Skeletal muscle satellite cell (primary cell): ENCODE results near the gene TSPAN18.

Experiments
- H3K27me3 ChIP-seq: 2 replicates; pipeline ENCODE4 v1.7.0; 2013; ENCODE audit warnings: low read length; ENCODE audit not compliant: control insufficient read depth, insufficient read depth
- H3K36me3 ChIP-seq: 2 replicates; pipeline ENCODE4 v1.7.0; 2013; ENCODE audit warnings: mild to moderate bottlenecking, control low read depth, low read length; ENCODE audit not compliant: insufficient read depth
- H3K4me1 ChIP-seq: 2 replicates; pipeline ENCODE4 v1.7.0; 2013; ENCODE audit warnings: low read length; ENCODE audit not compliant: control insufficient read depth, insufficient read depth
- H3K4me2 ChIP-seq: 2 replicates; pipeline ENCODE4 v1.7.0; 2013; ENCODE audit warnings: mild to moderate bottlenecking, low read length
- H3K4me3 ChIP-seq: 2 replicates; pipeline ENCODE4 v1.7.0; 2013; ENCODE audit warnings: low read length
- H3K9ac ChIP-seq: 2 replicates; pipeline ENCODE4 v1.7.0; 2013; ENCODE audit warnings: mild to moderate bottlenecking, low read depth, low read length, moderate library complexity
- H3K9me3 ChIP-seq: replicated peaks from 2 replicates; pipeline ENCODE4 v1.7.0; 2013; ENCODE audit warnings: mild to moderate bottlenecking, control low read depth, low read length

The TSPAN18 gene

GRCh38 chr11:44784851-44785250 lies 58.1 kb downstream of the TSPAN18 start:
- Histone ChIP-seq H3K9me3 (no peaks in the 10 kb centered on the region), H3K27me3 (peaks cover 60% of the 10 kb centered on the region), H3K4me1 (no peaks in the 10 kb centered on the region), H3K36me3 (no peaks in the 10 kb centered on the region), H3K4me2 (no peak overlapping the region), H3K9ac (no peak overlapping the region), H3K4me3 (no peak overlapping the region)

DNA sequence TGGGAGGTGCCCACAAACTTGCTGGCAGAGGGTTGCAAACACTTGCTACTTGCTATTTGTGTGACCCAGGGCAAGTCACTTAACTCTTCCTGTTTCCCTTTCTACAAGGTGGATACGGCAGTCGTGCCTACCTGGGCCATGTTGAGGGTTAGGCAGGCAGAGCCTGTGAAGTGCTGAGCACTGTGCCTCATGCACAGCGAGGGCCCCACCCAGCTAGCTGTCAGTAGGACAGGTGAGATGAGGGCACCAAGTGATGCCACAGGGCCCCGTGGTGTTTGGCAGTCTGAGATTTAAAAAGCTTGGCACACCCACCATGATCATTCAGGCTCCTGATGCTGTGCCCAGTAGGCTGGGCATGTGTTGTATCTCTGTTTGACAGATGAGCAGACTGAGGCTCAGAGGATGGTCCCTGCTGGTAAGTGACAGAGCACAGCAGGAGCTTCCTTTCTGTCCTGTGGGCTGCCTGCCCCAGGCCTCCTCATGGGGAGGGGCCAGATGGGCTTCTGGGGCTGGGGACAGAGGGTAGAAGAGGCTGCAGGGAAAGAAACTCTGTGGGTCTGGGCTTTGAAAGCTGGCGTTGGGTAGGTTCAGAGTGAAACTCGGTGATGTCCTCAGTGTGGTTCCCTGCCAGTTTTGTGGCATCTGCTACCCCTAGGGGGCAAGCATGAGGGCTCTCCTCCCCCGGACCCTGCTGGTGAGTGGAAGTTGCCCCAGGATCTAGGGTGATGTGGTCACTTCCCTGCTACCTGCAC lies 59.3 kb downstream of the TSPAN18 start:
- Histone ChIP-seq H3K4me1 (no peaks in the 10 kb centered on the region), H3K9me3 (no peaks in the 10 kb centered on the region), H3K4me2 (no peak overlapping the region), H3K27me3 (peaks cover 61% of the 10 kb centered on the region), H3K36me3 (no peaks in the 10 kb centered on the region), H3K9ac (no peak overlapping the region), H3K4me3 (no peak overlapping the region)

DNA sequence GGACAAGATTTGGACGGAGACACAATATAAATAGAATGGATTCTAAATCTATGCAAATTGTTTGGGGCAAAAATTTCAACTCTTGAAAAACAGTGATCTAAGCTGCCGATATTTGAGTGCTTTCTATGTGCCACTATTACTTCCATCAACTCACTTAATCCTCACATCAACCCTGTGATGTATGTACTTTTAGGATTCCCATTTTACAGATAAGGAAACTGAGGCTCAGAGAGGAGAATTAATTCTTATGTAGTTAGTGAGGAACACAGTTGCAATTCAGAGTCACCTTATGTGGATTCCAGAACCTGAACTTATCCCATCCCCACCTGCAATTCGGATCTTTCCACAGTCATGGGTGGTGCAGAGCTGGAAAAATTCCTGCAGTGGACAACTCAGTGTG lies 60.3 kb downstream of the TSPAN18 start:
- Histone ChIP-seq H3K9me3 (no peaks in the 10 kb centered on the region), H3K27me3 (peaks cover 61% of the 10 kb centered on the region), H3K4me1 (no peaks in the 10 kb centered on the region), H3K4me2 (no peak overlapping the region), H3K9ac (no peak overlapping the region), H3K4me3 (no peak overlapping the region), H3K36me3 (no peaks in the 10 kb centered on the region)

DNA sequence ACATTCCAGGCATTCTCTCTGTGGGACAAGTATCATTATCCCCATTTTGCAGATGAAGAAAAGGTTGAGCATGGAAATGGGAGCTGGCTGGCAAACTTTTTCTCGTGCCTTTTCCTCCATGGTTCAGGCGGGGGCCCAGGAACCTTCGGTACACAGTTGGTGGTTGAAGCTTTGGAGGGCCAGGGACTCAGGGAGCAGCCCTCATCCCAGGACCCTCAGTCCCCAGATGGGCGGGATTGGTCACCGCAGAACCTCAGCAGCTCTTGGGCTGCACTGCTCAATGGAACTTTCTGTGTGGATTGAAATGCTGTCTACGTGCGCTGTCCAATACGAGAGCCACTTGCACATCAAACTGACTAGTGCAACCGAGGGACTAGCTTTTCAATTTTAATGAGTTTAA lies 61.2 kb downstream of the TSPAN18 start:
- Histone ChIP-seq H3K4me2 (no peak overlapping the region), H3K4me1 (no peaks in the 10 kb centered on the region), H3K9ac (no peak overlapping the region), H3K9me3 (no peaks in the 10 kb centered on the region), H3K27me3 (peaks cover 67% of the 10 kb centered on the region), H3K36me3 (no peaks in the 10 kb centered on the region), H3K4me3 (no peak overlapping the region)

- H3K9me3 ChIP-seq: no peaks in the 10 kb centered on the region
- no peak overlapping the region for H3K4me3 ChIP-seq
- no peaks in the 10 kb centered on the region for H3K4me1 ChIP-seq
- H3K4me2 ChIP-seq: no peak overlapping the region
- H3K27me3 ChIP-seq: peaks cover 70% of the 10 kb centered on the region
- H3K36me3 ChIP-seq: no peaks in the 10 kb centered on the region
- no peak overlapping the region for H3K9ac ChIP-seq
Observed at GRCh38 chr11:44788536-44789261, 61.9 kb downstream of the TSPAN18 start.

DNA sequence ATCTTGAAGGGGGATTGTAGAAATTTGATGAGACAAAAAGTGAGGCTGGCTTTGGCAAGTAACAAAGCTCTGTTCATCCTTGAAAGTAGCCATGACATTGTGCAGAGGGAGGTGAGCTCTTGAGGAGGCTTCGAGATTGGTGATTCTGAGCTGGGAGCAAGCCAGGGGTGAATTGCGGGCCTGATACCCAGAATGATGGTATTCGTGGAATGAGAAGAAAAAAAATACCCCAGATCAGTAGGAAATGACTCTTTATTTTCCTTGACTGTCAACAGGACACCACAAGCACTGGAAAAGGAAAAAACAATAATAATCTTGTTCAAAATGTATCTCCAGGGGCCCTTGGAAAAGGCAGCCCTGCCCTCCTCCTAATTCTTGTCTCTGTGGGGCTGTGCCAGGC lies 62.7 kb downstream of the TSPAN18 start:
- Histone ChIP-seq H3K4me2 (no peak overlapping the region), H3K9ac (no peak overlapping the region), H3K4me1 (no peaks in the 10 kb centered on the region), H3K9me3 (no peaks in the 10 kb centered on the region), H3K27me3 (peaks cover 63% of the 10 kb centered on the region), H3K36me3 (no peaks in the 10 kb centered on the region), H3K4me3 (no peak overlapping the region)

DNA sequence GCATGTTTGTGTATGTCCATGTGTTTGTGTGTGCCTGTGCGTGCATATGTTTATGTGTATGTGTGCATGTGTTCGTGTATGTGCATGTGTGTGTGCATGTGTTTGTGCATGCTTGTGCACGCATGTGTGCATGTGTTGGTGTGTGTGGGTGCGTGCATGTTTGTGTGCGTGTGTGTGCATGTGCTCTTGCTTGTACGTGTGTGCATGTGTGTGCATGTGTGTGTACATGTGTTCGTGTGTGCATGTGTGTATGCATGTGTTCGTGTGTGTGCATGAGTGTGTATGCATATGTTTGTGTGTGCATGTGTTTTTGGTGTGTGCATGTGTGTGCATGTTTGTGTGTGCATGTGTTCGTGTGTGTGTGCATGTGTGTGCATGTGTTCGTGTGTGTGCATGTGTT lies 63.4 kb downstream of the TSPAN18 start:
- Histone ChIP-seq H3K4me3 (no peak overlapping the region), H3K4me1 (no peaks in the 10 kb centered on the region), H3K9ac (no peak overlapping the region), H3K36me3 (no peaks in the 10 kb centered on the region), H3K9me3 (no peaks in the 10 kb centered on the region), H3K27me3 (peaks cover 56% of the 10 kb centered on the region), H3K4me2 (no peak overlapping the region)

- Histone ChIP-seq H3K4me3 (no peak overlapping the region), H3K4me1 (no peaks in the 10 kb centered on the region), H3K36me3 (no peaks in the 10 kb centered on the region)
Observed at GRCh38 chr11:44791316-44791925, 64.7 kb downstream of the TSPAN18 start.

GRCh38 chr11:44792171-44792570 lies 65.4 kb downstream of the TSPAN18 start:
- Histone ChIP-seq H3K4me3 (no peak overlapping the region), H3K9me3 (no peaks in the 10 kb centered on the region), H3K4me2 (no peak overlapping the region), H3K27me3 (peaks cover 58% of the 10 kb centered on the region), H3K9ac (no peak overlapping the region), H3K36me3 (no peaks in the 10 kb centered on the region), H3K4me1 (no peaks in the 10 kb centered on the region)

More at GRCh38 chr11:44791316-44791925, 64.7 kb downstream of the TSPAN18 start:
- Histone ChIP-seq H3K4me2 (no peak overlapping the region), H3K9me3 (no peaks in the 10 kb centered on the region), H3K27me3 (peaks cover 52% of the 10 kb centered on the region), H3K9ac (no peak overlapping the region)

- Histone ChIP-seq H3K4me2 (no peak overlapping the region), H3K9me3 (no peaks in the 10 kb centered on the region), H3K27me3 (peaks cover 63% of the 10 kb centered on the region), H3K9ac (no peak overlapping the region), H3K4me1 (no peaks in the 10 kb centered on the region), H3K36me3 (no peaks in the 10 kb centered on the region), H3K4me3 (no peak overlapping the region)
Observed at GRCh38 chr11:44793350-44794090, 66.8 kb downstream of the TSPAN18 start.

DNA sequence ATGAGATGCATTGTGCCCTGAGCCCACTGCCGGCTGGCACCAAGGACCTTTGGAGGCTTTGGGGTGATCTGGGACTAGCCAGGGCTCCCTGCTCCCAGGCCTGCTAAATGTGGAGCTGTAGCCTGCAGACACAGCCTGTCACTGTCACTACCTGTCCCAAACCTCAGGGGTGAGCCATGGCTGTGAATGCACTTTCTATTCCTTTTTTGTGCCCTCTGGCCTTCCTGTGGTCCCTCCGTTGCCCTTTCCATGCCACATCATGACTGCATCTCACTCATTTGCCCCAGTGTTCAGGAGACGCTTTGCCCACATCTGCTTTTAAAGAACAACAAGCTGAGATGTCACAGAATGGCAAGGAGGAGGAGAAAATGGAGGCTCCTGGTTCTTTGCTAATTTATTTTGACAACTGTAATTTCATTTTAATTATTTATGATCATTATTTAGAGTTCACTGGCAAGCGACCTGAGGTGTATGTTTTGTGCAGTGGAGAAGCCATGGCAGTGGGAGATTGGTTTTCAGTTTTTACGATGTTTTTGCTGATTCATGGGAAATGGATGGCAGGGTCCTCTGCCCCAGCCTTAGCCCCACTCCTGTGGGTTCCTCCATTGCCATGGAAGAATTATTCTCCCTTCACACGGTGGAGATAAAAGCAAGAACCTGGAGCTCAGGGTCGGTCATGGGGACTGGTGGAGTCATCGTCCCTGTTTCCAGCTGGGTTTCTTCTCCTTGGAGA lies 69.2 kb downstream of the TSPAN18 start:
- no peak overlapping the region for H3K9ac ChIP-seq
- H3K4me3 ChIP-seq: no peak overlapping the region
- H3K27me3 ChIP-seq: peaks cover 59% of the 10 kb centered on the region
- H3K4me2 ChIP-seq: no peak overlapping the region
- no peaks in the 10 kb centered on the region for H3K9me3 ChIP-seq
- H3K36me3 ChIP-seq: no peaks in the 10 kb centered on the region
- no peaks in the 10 kb centered on the region for H3K4me1 ChIP-seq
